H9 (cell line): Measurements from ENCODE around the gene EIF3F. TPM values are rescaled to one million over a fixed set of nuclear protein-coding genes. Genes with fewer than 3 reads are reported as not detected.

Experiments used
- DNase-seq: peaks from one replicate; pipeline ENCODE4 v3.0.0-alpha.2; 2017
- H2AFZ ChIP-seq: one replicate; pipeline ENCODE4 v1.6.1; 2013; ENCODE audit warnings: mild to moderate bottlenecking, low read length, control low read depth, moderate library complexity
- H2AK5ac ChIP-seq: 2 replicates; pipeline ENCODE4 v1.6.1; 2013; ENCODE audit warnings: low read length, control low read depth, mixed read lengths; ENCODE audit not compliant: insufficient read length
- H2BK120ac ChIP-seq: one replicate; pipeline ENCODE4 v1.6.1; 2013; ENCODE audit warnings: low read depth, mild to moderate bottlenecking, low read length, control low read depth, inconsistent platforms; ENCODE audit not compliant: poor library complexity, severe bottlenecking
- H2BK12ac ChIP-seq: 2 replicates; pipeline ENCODE4 v1.6.1; 2013; ENCODE audit warnings: low read length, control low read depth, mixed read lengths, low read depth; ENCODE audit not compliant: insufficient read length
- H2BK15ac ChIP-seq: 2 replicates; pipeline ENCODE4 v1.6.1; 2013; ENCODE audit warnings: low read depth, low read length, control low read depth
- H2BK20ac ChIP-seq: one replicate; pipeline ENCODE4 v1.6.1; 2013; ENCODE audit warnings: low read depth, mild to moderate bottlenecking, low read length, control low read depth, inconsistent platforms; ENCODE audit not compliant: poor library complexity, severe bottlenecking
- H2BK5ac ChIP-seq: 2 replicates; pipeline ENCODE4 v1.6.1; 2013; ENCODE audit warnings: low read length, control low read depth, mixed read lengths; ENCODE audit not compliant: insufficient read length
- H3K14ac ChIP-seq: 2 replicates; pipeline ENCODE4 v1.6.1; 2013; ENCODE audit warnings: low read length, control low read depth; ENCODE audit not compliant: insufficient read depth
- H3K18ac ChIP-seq: 2 replicates; pipeline ENCODE4 v1.6.1; 2013; ENCODE audit warnings: low read depth, mild to moderate bottlenecking, mixed read lengths, low read length, control low read depth; ENCODE audit not compliant: insufficient read length
- H3K23ac ChIP-seq: 2 replicates; pipeline ENCODE4 v1.6.1; 2013; ENCODE audit warnings: low read length, control low read depth, mixed read lengths, low read depth; ENCODE audit not compliant: insufficient read length
- H3K23me2 ChIP-seq: 2 replicates; pipeline ENCODE4 v1.6.1; 2013; ENCODE audit warnings: low read depth, mild to moderate bottlenecking, mixed read lengths, low read length, control low read depth; ENCODE audit not compliant: insufficient read length, poor library complexity, severe bottlenecking
- H3K27ac ChIP-seq: 2 replicates; pipeline ENCODE4 v1.5.1; 2013; ENCODE audit warnings: low read length, control low read depth, mixed read lengths, low read depth; ENCODE audit not compliant: insufficient read length
- H3K27me3 ChIP-seq: 2 replicates; pipeline ENCODE4 v1.6.1; 2013; ENCODE audit warnings: low read length, control low read depth, inconsistent platforms; ENCODE audit not compliant: insufficient read depth
- H3K4ac ChIP-seq: 2 replicates; pipeline ENCODE4 v1.6.1; 2013; ENCODE audit warnings: low read depth, mild to moderate bottlenecking, control low read depth, inconsistent platforms, low read length, moderate library complexity
- H3K4me1 ChIP-seq: 2 replicates; pipeline ENCODE4 v1.6.1; 2013; ENCODE audit warnings: low read length, control low read depth, inconsistent platforms; ENCODE audit not compliant: insufficient read depth
- H3K4me2 ChIP-seq: 2 replicates; pipeline ENCODE4 v1.6.1; 2013; ENCODE audit warnings: low read length, control low read depth, mixed read lengths; ENCODE audit not compliant: insufficient read length, insufficient read depth
- H3K56ac ChIP-seq: 2 replicates; pipeline ENCODE4 v1.6.1; 2013; ENCODE audit warnings: low read depth, mild to moderate bottlenecking, mixed read lengths, low read length, control low read depth; ENCODE audit not compliant: insufficient read length
- H3K79me1 ChIP-seq: 2 replicates; pipeline ENCODE4 v1.6.1; 2013; ENCODE audit warnings: low read depth, mild to moderate bottlenecking, moderate library complexity, low read length, control low read depth, inconsistent platforms; ENCODE audit not compliant: insufficient read depth, poor library complexity, severe bottlenecking
- H3K79me2 ChIP-seq: 2 replicates; pipeline ENCODE4 v1.6.1; 2013; ENCODE audit warnings: low read length, control low read depth, inconsistent platforms; ENCODE audit not compliant: insufficient read depth
- H3K9ac ChIP-seq: 2 replicates; pipeline ENCODE4 v1.6.1; 2013; ENCODE audit warnings: low read length, control low read depth, mixed read lengths; ENCODE audit not compliant: insufficient read length; ENCODE audit errors: extremely low read depth
- H3K9me3 ChIP-seq: one replicate; pipeline ENCODE4 v1.6.1; 2013; ENCODE audit warnings: low read depth, low read length, inconsistent platforms; ENCODE audit not compliant: control insufficient read depth
- H3T11ph ChIP-seq: one replicate; pipeline ENCODE4 v1.6.1; 2013; ENCODE audit warnings: mild to moderate bottlenecking, low read length, control low read depth, inconsistent platforms
- H4K20me1 ChIP-seq: one replicate; pipeline ENCODE4 v1.6.1; 2013; ENCODE audit not compliant: control insufficient read depth, insufficient read length, insufficient read depth
- H4K5ac ChIP-seq: 2 replicates; pipeline ENCODE4 v1.6.1; 2013; ENCODE audit warnings: low read depth, mild to moderate bottlenecking, mixed read lengths, low read length, control low read depth; ENCODE audit not compliant: insufficient read length
- H4K8ac ChIP-seq: replicated peaks from 2 replicates; pipeline ENCODE4 v1.6.1; 2013; ENCODE audit warnings: low read length, control low read depth, mixed read lengths, low read depth; ENCODE audit not compliant: insufficient read length
- H4K91ac ChIP-seq: 2 replicates; pipeline ENCODE4 v1.6.1; 2013; ENCODE audit warnings: low read depth, mild to moderate bottlenecking, moderate library complexity, mixed read lengths, low read length, control low read depth; ENCODE audit not compliant: insufficient read length
- H3K27ac Mint-ChIP-seq, 3 experiments: 2 replicates in 2 of 3; 3 replicates in 1 of 3; pipeline ENCODE4 v1.8.0; 2020 to 2021; ENCODE audit warnings: mixed read lengths in 3 of 3, mild to moderate bottlenecking in 1 of 3, moderate library complexity in 1 of 3
- H3K27me3 Mint-ChIP-seq: 2 replicates; pipeline ENCODE4 v1.8.0; 2021; ENCODE audit warnings: low read depth, mild to moderate bottlenecking, moderate library complexity, mixed read lengths
- H3K36me3 Mint-ChIP-seq, 3 experiments: 2 replicates in 2 of 3; 3 replicates in 1 of 3; pipeline ENCODE4 v1.8.0; 2020 to 2021; ENCODE audit warnings: low read depth in 3 of 3, mixed read lengths in 3 of 3; ENCODE audit not compliant: insufficient read depth in 1 of 3
- H3K4me1 Mint-ChIP-seq, 2 experiments: 2 replicates each; pipeline ENCODE4 v1.8.0; 2020; ENCODE audit warnings: mixed read lengths in 2 of 2
- H3K4me3 Mint-ChIP-seq, 2 experiments: 2 replicates in 1 of 2; 3 replicates in 1 of 2; pipeline ENCODE4 v1.8.0; 2020 to 2021; ENCODE audit warnings: mild to moderate bottlenecking in 2 of 2, mixed read lengths in 2 of 2, moderate library complexity in 1 of 2
- H3K9me3 Mint-ChIP-seq, 2 experiments: 2 replicates in 1 of 2; 3 replicates in 1 of 2; pipeline ENCODE4 v1.8.0; 2020; ENCODE audit warnings: mild to moderate bottlenecking in 2 of 2, mixed read lengths in 2 of 2, moderate library complexity in 1 of 2
- WGBS: extraction: QIAGEN DNeasy Blood & Tissue Kit; methylation state at CpG from one replicate; pipeline ENCODE4 v1.1.7; 2013; ENCODE audit warnings: missing lambda C conversion rate, low lambda C conversion rate, mixed read lengths; ENCODE audit not compliant: insufficient read length; ENCODE audit errors: extremely low coverage; 5-methylcytosine and 5-hydroxymethylcytosine counted together
- total RNA-seq: library from RNA; stranded (reverse); gene quantifications from 2 replicates; pipeline ENCODE4 v1.2.1, GENCODE V29; 2021
- TF ChIP-seq, protein P1 (sequence below): fragments of 200-600 bp; sonication (generic); conservative IDR thresholded peaks from 3 replicates; pipeline ENCODE4 v1.8.0; 2021; ENCODE audit warnings: antibody characterized with exemption, mild to moderate bottlenecking

EIF3F gene
- total RNA-seq, 1 experiment from 2014 or later, result 348 TPM

DNA sequence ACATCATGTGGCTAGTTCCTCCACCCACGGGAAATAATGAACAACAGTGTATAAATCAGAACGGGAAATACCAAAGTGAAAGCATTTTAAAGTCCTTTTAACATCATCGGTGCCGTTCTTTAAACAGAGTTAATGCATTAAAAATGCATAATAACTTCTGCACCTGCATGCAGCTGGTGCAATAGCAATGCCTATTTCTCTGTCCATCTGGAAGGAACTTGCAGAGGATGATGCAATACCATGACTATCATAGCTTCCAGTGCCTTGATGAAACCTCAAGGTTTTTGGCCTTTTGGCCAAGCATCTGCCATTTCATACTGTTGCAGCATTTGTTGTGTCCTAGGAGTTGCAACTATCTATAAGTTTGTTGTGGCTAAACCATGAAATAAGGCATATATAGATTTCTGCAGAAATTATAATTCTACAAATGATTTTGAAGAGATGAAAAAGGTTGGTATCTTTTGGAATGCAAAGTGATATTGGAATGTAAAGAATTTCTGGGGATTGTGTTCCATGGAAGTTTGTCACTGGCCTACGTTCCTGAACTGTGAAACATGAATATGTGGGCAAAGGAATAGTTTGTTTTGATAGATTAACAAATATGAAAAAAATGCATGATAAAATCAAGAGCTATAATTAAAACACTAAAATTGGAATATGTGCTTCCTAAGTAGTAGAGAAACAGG is 9.8 kb upstream of the EIF3F start:
- H3K36me3 Mint-ChIP-seq, result no peaks in the 10 kb centered on the region
- Histone ChIP-seq H3K79me2 (no peaks in the 10 kb centered on the region), H3K14ac (no peak overlapping the region), H4K20me1 (no peaks in the 10 kb centered on the region), H3K23me2 (no peaks in the 10 kb centered on the region), H3K9me3 (no peaks in the 10 kb centered on the region), H2BK20ac (no peak overlapping the region), H3K9ac (no peak overlapping the region), H3K56ac (no peak overlapping the region), H2BK5ac (no peak overlapping the region), H3K4me1 (peaks cover 3% of the 10 kb centered on the region; the same call in 1 of the 2 replicates), H3K4ac (no peak overlapping the region), H3K23ac (no peak overlapping the region), H3K18ac (no peak overlapping the region), H2BK15ac (no peak overlapping the region), H3K79me1 (no peaks in the 10 kb centered on the region), H2BK12ac (no peak overlapping the region), H3T11ph (no peak overlapping the region), H4K91ac (no peak overlapping the region), H4K8ac (no peak overlapping the region), H2AK5ac (no peak overlapping the region), H3K27ac (no peak overlapping the region), H4K5ac (no peak overlapping the region), H2BK120ac (no peak overlapping the region), H3K4me2 (no peak overlapping the region), H2AFZ (no peak overlapping the region), H3K27me3 (no peaks in the 10 kb centered on the region)
- peak overlapping the region; percentile 12 to 62 (median 59); a peak in 4 of 7 replicates for H3K27ac Mint-ChIP-seq
- H3K9me3 Mint-ChIP-seq, result no peaks in the 10 kb centered on the region; a peak in 1 of 5 replicates
- peaks cover 16 to 17% of the 10 kb centered on the region in 2 experiments for H3K4me1 Mint-ChIP-seq
- WGBS, result no CpG with 5 or more reads among the region's 5 CpGs
- no peaks in the 10 kb centered on the region for H3K27me3 Mint-ChIP-seq
- H3K4me3 Mint-ChIP-seq, result no peak overlapping the region
- TF ChIP-seq, protein P1, sequence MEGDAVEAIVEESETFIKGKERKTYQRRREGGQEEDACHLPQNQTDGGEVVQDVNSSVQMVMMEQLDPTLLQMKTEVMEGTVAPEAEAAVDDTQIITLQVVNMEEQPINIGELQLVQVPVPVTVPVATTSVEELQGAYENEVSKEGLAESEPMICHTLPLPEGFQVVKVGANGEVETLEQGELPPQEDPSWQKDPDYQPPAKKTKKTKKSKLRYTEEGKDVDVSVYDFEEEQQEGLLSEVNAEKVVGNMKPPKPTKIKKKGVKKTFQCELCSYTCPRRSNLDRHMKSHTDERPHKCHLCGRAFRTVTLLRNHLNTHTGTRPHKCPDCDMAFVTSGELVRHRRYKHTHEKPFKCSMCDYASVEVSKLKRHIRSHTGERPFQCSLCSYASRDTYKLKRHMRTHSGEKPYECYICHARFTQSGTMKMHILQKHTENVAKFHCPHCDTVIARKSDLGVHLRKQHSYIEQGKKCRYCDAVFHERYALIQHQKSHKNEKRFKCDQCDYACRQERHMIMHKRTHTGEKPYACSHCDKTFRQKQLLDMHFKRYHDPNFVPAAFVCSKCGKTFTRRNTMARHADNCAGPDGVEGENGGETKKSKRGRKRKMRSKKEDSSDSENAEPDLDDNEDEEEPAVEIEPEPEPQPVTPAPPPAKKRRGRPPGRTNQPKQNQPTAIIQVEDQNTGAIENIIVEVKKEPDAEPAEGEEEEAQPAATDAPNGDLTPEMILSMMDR, result no peak
- DNase-seq, result no peak
